T-helper 2 cell treated with Interferon-gamma antibody and Interleukin-4, amounts not matched to agents 5 μg/mL and 100 μg/mL, for 36 hours (primary cell): ENCODE data around the gene CACNA1I.
"Not testable (repeated sequence)": the region's sequence is repeated elsewhere in the genome, so short reads cannot be mapped to it uniquely, and the experiment has no call there.

Experiments
- DNase-seq: peaks from one replicate; pipeline ENCODE4 v3.0.0; 2021; ENCODE audit warnings: low spot score
- H3K27ac Mint-ChIP-seq: one replicate; pipeline ENCODE4 v1.8.0; 2021; ENCODE audit warnings: mild to moderate bottlenecking, mixed read lengths
- H3K27me3 Mint-ChIP-seq: one replicate; pipeline ENCODE4 v1.8.0; 2021; ENCODE audit warnings: low read depth, mixed read lengths
- H3K36me3 Mint-ChIP-seq: one replicate; pipeline ENCODE4 v1.8.0; 2021; ENCODE audit warnings: low read depth, mixed read lengths
- H3K4me1 Mint-ChIP-seq: one replicate; pipeline ENCODE4 v1.8.0; 2021; ENCODE audit warnings: low read depth, mixed read lengths
- H3K4me3 Mint-ChIP-seq: one replicate; pipeline ENCODE4 v1.8.0; 2022; ENCODE audit warnings: mild to moderate bottlenecking, moderate library complexity, mixed read lengths
- H3K9me3 Mint-ChIP-seq: one replicate; pipeline ENCODE4 v1.8.0; 2021; ENCODE audit warnings: mixed read lengths

Gene CACNA1I

GRCh38 chr22:39570665-39571064 lies at the start of gene CACNA1I:
CACNA1I (plus strand) TSS chr22:39570753; CDS start chr22:39570753, 0 bp downstream.
- no peak within 1 kb of the TSS for H3K4me3 Mint-ChIP-seq
- H3K36me3 Mint-ChIP-seq, result no peaks in the 10 kb centered on the region
- peaks cover 7% of the 10 kb centered on the region for H3K27me3 Mint-ChIP-seq
- DNase-seq, result no peak
- H3K4me1 Mint-ChIP-seq, result peaks cover 11% of the 10 kb centered on the region
- no peak within 1 kb of the TSS for H3K27ac Mint-ChIP-seq
- peaks cover under 1% of the 10 kb centered on the region for H3K9me3 Mint-ChIP-seq

GRCh38 chr22:39521106-39521885 lies 49.3 kb upstream of the CACNA1I start:
- H3K27ac Mint-ChIP-seq, result peak overlapping the region; percentile 98
- H3K27me3 Mint-ChIP-seq, H3K9me3 Mint-ChIP-seq, DNase-seq: not testable (repeated sequence)
- H3K36me3 Mint-ChIP-seq, result peaks cover 54% of the 10 kb centered on the region
- peaks cover 44% of the 10 kb centered on the region for H3K4me1 Mint-ChIP-seq
- H3K4me3 Mint-ChIP-seq, result peak overlapping the region; percentile 93

- not testable (repeated sequence) for H3K27me3 Mint-ChIP-seq, DNase-seq, H3K9me3 Mint-ChIP-seq
- peaks cover 54% of the 10 kb centered on the region for H3K36me3 Mint-ChIP-seq
- peak overlapping the region; percentile 98 for H3K27ac Mint-ChIP-seq
- peak overlapping the region; percentile 93 for H3K4me3 Mint-ChIP-seq
- H3K4me1 Mint-ChIP-seq, result peaks cover 48% of the 10 kb centered on the region
Measured at GRCh38 chr22:39522091-39522490, 48.5 kb upstream of the CACNA1I start.

- H3K27ac Mint-ChIP-seq, result peak overlapping the region; percentile 98
- peaks cover 57% of the 10 kb centered on the region for H3K36me3 Mint-ChIP-seq
- no peak for DNase-seq
- H3K4me3 Mint-ChIP-seq, result peak overlapping the region; percentile 93
- no peaks in the 10 kb centered on the region for H3K9me3 Mint-ChIP-seq
- peaks cover 3% of the 10 kb centered on the region for H3K27me3 Mint-ChIP-seq
- peaks cover 49% of the 10 kb centered on the region for H3K4me1 Mint-ChIP-seq
Measured at GRCh38 chr22:39522567-39523300, 47.8 kb upstream of the CACNA1I start.

GRCh38 chr22:39524089-39524752 lies 46.3 kb upstream of the CACNA1I start:
- H3K9me3 Mint-ChIP-seq, result no peaks in the 10 kb centered on the region
- peaks cover 3% of the 10 kb centered on the region for H3K27me3 Mint-ChIP-seq
- no peak for DNase-seq
- H3K36me3 Mint-ChIP-seq, result peaks cover 64% of the 10 kb centered on the region
- peak overlapping the region; percentile 82 for H3K27ac Mint-ChIP-seq
- peak overlapping the region; percentile 51 for H3K4me3 Mint-ChIP-seq
- H3K4me1 Mint-ChIP-seq, result peaks cover 49% of the 10 kb centered on the region

- peak overlapping the region; percentile 51 for H3K4me3 Mint-ChIP-seq
Measured at GRCh38 chr22:39524753-39525657, 45.5 kb upstream of the CACNA1I start.

GRCh38 chr22:39525658-39525975 lies 44.9 kb upstream of the CACNA1I start:
- H3K27me3 Mint-ChIP-seq, result no peaks in the 10 kb centered on the region
- peaks cover 57% of the 10 kb centered on the region for H3K4me1 Mint-ChIP-seq
- peak overlapping the region; percentile 73 for H3K27ac Mint-ChIP-seq
- no peaks in the 10 kb centered on the region for H3K9me3 Mint-ChIP-seq
- peaks cover 73% of the 10 kb centered on the region for H3K36me3 Mint-ChIP-seq
- peak overlapping the region; percentile 27 for H3K4me3 Mint-ChIP-seq
- DNase-seq, result no peak

More at GRCh38 chr22:39524753-39525657, 45.5 kb upstream of the CACNA1I start:
- peaks cover 2% of the 10 kb centered on the region for H3K27me3 Mint-ChIP-seq
- no peak for DNase-seq
- H3K36me3 Mint-ChIP-seq, result peaks cover 71% of the 10 kb centered on the region
- H3K27ac Mint-ChIP-seq, result peak overlapping the region; percentile 82
- H3K4me1 Mint-ChIP-seq, result peaks cover 55% of the 10 kb centered on the region
- no peaks in the 10 kb centered on the region for H3K9me3 Mint-ChIP-seq

- no peaks in the 10 kb centered on the region for H3K9me3 Mint-ChIP-seq
- no peak for DNase-seq
- H3K4me3 Mint-ChIP-seq, result peak overlapping the region; percentile 32
- H3K27me3 Mint-ChIP-seq, result no peaks in the 10 kb centered on the region
- H3K4me1 Mint-ChIP-seq, result peaks cover 64% of the 10 kb centered on the region
- H3K27ac Mint-ChIP-seq, result peak overlapping the region; percentile 38
- peaks cover 69% of the 10 kb centered on the region for H3K36me3 Mint-ChIP-seq
Measured at GRCh38 chr22:39526736-39527171, 43.8 kb upstream of the CACNA1I start.

- H3K4me1 Mint-ChIP-seq, result peaks cover 58% of the 10 kb centered on the region
- H3K27ac Mint-ChIP-seq, result peak overlapping the region; percentile 38
- H3K4me3 Mint-ChIP-seq, result peak overlapping the region; percentile 32
- H3K27me3 Mint-ChIP-seq, result no peaks in the 10 kb centered on the region
- peaks cover 66% of the 10 kb centered on the region for H3K36me3 Mint-ChIP-seq
- no peak for DNase-seq
- H3K9me3 Mint-ChIP-seq, result no peaks in the 10 kb centered on the region
Measured at GRCh38 chr22:39527481-39527961, 43.0 kb upstream of the CACNA1I start.

- H3K4me1 Mint-ChIP-seq, result peaks cover 54% of the 10 kb centered on the region
- H3K27me3 Mint-ChIP-seq, result no peaks in the 10 kb centered on the region
- no peak for DNase-seq
- no peaks in the 10 kb centered on the region for H3K9me3 Mint-ChIP-seq
- H3K36me3 Mint-ChIP-seq, result peaks cover 61% of the 10 kb centered on the region
- H3K4me3 Mint-ChIP-seq, result no peak overlapping the region
- no peak overlapping the region for H3K27ac Mint-ChIP-seq
Measured at GRCh38 chr22:39528080-39528661, 42.4 kb upstream of the CACNA1I start.

- H3K4me1 Mint-ChIP-seq, result peaks cover 51% of the 10 kb centered on the region
- DNase-seq, result peak; percentile 86
- H3K27me3 Mint-ChIP-seq, result no peaks in the 10 kb centered on the region
- peaks cover 57% of the 10 kb centered on the region for H3K36me3 Mint-ChIP-seq
- H3K9me3 Mint-ChIP-seq, result no peaks in the 10 kb centered on the region
- H3K27ac Mint-ChIP-seq, result peak overlapping the region; percentile 42
- peak overlapping the region; percentile 77 for H3K4me3 Mint-ChIP-seq
Measured at GRCh38 chr22:39528681-39529486, 41.7 kb upstream of the CACNA1I start.

- Mint-ChIP-seq H3K9me3 (no peaks in the 10 kb centered on the region), H3K27me3 (no peaks in the 10 kb centered on the region), H3K27ac (peak overlapping the region; percentile 42), H3K4me1 (peaks cover 54% of the 10 kb centered on the region), H3K36me3 (peaks cover 52% of the 10 kb centered on the region), H3K4me3 (peak overlapping the region; percentile 77)
- no peak for DNase-seq
Measured at GRCh38 chr22:39529487-39529851, 41.1 kb upstream of the CACNA1I start.
